Measurements from ENCODE around the gene KIF23.

DNA sequence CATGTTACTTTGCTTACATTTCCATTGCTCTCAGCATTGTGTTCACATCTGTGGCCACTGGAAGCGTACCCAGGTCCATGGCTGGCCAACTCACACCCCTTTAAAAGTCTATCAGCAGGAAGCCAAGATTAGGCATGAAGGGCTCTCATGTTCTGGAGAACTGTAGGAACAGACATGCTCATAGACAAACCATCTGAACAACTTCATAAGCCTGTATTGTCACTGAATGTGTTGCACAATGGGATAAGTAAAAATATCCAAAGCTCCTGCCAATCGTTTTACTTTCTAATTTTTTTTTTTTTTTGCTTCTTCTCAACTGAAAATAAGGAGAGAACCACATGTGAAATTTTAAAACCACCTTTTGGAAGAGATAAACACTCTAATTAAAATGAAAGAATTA lies 44.9 kb downstream of the KIF23 start:
- TF ChIP-seq, protein P1, sequence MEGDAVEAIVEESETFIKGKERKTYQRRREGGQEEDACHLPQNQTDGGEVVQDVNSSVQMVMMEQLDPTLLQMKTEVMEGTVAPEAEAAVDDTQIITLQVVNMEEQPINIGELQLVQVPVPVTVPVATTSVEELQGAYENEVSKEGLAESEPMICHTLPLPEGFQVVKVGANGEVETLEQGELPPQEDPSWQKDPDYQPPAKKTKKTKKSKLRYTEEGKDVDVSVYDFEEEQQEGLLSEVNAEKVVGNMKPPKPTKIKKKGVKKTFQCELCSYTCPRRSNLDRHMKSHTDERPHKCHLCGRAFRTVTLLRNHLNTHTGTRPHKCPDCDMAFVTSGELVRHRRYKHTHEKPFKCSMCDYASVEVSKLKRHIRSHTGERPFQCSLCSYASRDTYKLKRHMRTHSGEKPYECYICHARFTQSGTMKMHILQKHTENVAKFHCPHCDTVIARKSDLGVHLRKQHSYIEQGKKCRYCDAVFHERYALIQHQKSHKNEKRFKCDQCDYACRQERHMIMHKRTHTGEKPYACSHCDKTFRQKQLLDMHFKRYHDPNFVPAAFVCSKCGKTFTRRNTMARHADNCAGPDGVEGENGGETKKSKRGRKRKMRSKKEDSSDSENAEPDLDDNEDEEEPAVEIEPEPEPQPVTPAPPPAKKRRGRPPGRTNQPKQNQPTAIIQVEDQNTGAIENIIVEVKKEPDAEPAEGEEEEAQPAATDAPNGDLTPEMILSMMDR (IDR thresholded peaks at IDR 0.05) = no peak
- TF ChIP-seq EP300 (IDR thresholded peaks at IDR 0.05) = no peak
- no peak for TF ChIP-seq CBX2 (IDR thresholded peaks at IDR 0.05; ENCODE audit: borderline replicate concordance, low read depth)
- TF ChIP-seq RAD21 (conservative IDR thresholded peaks at IDR 0.05 in 1 of 2, IDR thresholded peaks at IDR 0.05 in 1 of 2) = no peak
- TF ChIP-seq, protein P2, sequence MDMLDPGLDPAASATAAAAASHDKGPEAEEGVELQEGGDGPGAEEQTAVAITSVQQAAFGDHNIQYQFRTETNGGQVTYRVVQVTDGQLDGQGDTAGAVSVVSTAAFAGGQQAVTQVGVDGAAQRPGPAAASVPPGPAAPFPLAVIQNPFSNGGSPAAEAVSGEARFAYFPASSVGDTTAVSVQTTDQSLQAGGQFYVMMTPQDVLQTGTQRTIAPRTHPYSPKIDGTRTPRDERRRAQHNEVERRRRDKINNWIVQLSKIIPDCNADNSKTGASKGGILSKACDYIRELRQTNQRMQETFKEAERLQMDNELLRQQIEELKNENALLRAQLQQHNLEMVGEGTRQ (IDR thresholded peaks at IDR 0.05) = no peak
- TF ChIP-seq KDM5A (IDR thresholded peaks at IDR 0.05) = no peak
- TF ChIP-seq CHD2 (IDR thresholded peaks at IDR 0.05; ENCODE audit: low read length, partially characterized antibody) = no peak
- no peak for TF ChIP-seq JUNB (IDR thresholded peaks at IDR 0.05)
- TF ChIP-seq MAZ (IDR thresholded peaks at IDR 0.05; ENCODE audit: borderline replicate concordance, low read depth, low read length) = no peak
- no peak for TF ChIP-seq NR3C1 (IDR thresholded peaks at IDR 0.05)
- TF ChIP-seq POLR2AphosphoS2 (conservative IDR thresholded peaks at IDR 0.05; ENCODE audit: low read length) = no peak
- TF ChIP-seq MAFK (IDR thresholded peaks at IDR 0.05; ENCODE audit: partially characterized antibody) = no peak
- no peak for TF ChIP-seq POLR2A (IDR thresholded peaks at IDR 0.05; ENCODE audit: low read length)
- TF ChIP-seq SREBF2 (IDR thresholded peaks at IDR 0.05) = no peak

All from A549 (cell line).